PC-9 (cell line): ENCODE results near the gene DLEC1. TPM values are rescaled to one million over a fixed set of nuclear protein-coding genes. Genes with fewer than 3 reads are reported as not detected.

Experiments used
- BruUV-seq: library from RNA; stranded (reverse); fragments of 400-500 nt; replicated peaks from 2 replicates; lab custom pipeline; 2021; lab: Mats Ljungman, UMichigan
- CTCF ChIA-PET: fragments of 300-600 bp; sonication (Branson Sonifier 250); formaldehyde crosslinking; loops from one replicate; lab custom pipeline; 2022; ENCODE audit warnings: antibody characterized with exemption; lab: Charles Lee
- POLR2A ChIA-PET: fragments of 300-600 bp; sonication (Branson Sonifier 250); formaldehyde crosslinking; loops from one replicate; lab custom pipeline; 2022; ENCODE audit warnings: antibody characterized with exemption; ENCODE audit not compliant: unreplicated experiment; lab: Charles Lee
- DNase-seq, 2 experiments: peaks; one replicate each; pipeline versions ENCODE4 v3.0.0 to v3.0.0-alpha.2; 2015 to 2022; ENCODE audit warnings: mixed read lengths in 1 of 2
- H2AFZ ChIP-seq: fragments of 200-600 bp; sonication (generic); 2 replicates; pipeline ENCODE4 v1.8.1; 2017; ENCODE audit warnings: antibody characterized with exemption
- H3F3A ChIP-seq: fragments of 200-600 bp; sonication (generic); 2 replicates; pipeline ENCODE4 v1.8.1; 2017; ENCODE audit warnings: antibody characterized with exemption, mild to moderate bottlenecking, low read depth; ENCODE audit not compliant: insufficient read depth
- H3K27ac ChIP-seq: fragments of 200-600 bp; sonication (generic); 2 replicates; pipeline ENCODE4 v1.6.1; 2016; ENCODE audit warnings: mixed run types
- H3K27me3 ChIP-seq: fragments of 200-600 bp; sonication (generic); 2 replicates; pipeline ENCODE4 v1.6.1; 2016; ENCODE audit warnings: low read depth, mixed run types; ENCODE audit not compliant: insufficient read depth
- H3K36me3 ChIP-seq: fragments of 200-600 bp; sonication (generic); 2 replicates; pipeline ENCODE4 v1.6.1; 2016; ENCODE audit warnings: low read depth, mixed run types
- H3K4me1 ChIP-seq: fragments of 200-600 bp; sonication (generic); replicated peaks from 2 replicates; pipeline ENCODE4 v1.6.1; 2016; ENCODE audit warnings: mixed run types; ENCODE audit not compliant: insufficient read depth
- H3K4me2 ChIP-seq: fragments of 200-600 bp; sonication (generic); 2 replicates; pipeline ENCODE4 v1.6.1; 2017; ENCODE audit warnings: mixed run types
- H3K4me3 ChIP-seq: fragments of 200-600 bp; sonication (generic); 2 replicates; pipeline ENCODE4 v1.6.1; 2016; ENCODE audit warnings: mixed run types
- H3K79me2 ChIP-seq: fragments of 200-600 bp; sonication (generic); 2 replicates; pipeline ENCODE4 v1.6.1; 2017; ENCODE audit warnings: low read depth, mixed run types
- H3K9me2 ChIP-seq: fragments of 200-600 bp; sonication (generic); 2 replicates; pipeline ENCODE4 v1.8.1; 2017; ENCODE audit warnings: mild to moderate bottlenecking; ENCODE audit not compliant: insufficient read depth
- H3K9me3 ChIP-seq: fragments of 200-600 bp; sonication (generic); 2 replicates; pipeline ENCODE4 v1.8.1; 2016; ENCODE audit warnings: low read depth; ENCODE audit not compliant: insufficient read depth
- H4K20me1 ChIP-seq: fragments of 200-600 bp; sonication (generic); 2 replicates; pipeline ENCODE4 v1.8.1; 2017; ENCODE audit not compliant: insufficient read depth
- EZH2 ChIP-seq: fragments of 200-600 bp; sonication (generic); IDR thresholded peaks from 2 replicates; pipeline ENCODE4 v1.8.0; 2017; ENCODE audit warnings: antibody characterized with exemption, low read depth
- intact Hi-C: fragments of 100-400 bp; cut with micrococcal nuclease; formaldehyde crosslinking; loops from one replicate; pipeline ENCODE4 v1.10.0; 2022; ENCODE audit not compliant: unreplicated experiment
- total RNA-seq: library from RNA; stranded (reverse); gene quantifications from 2 replicates; pipeline ENCODE4 v1.2.3, GENCODE V29; 2021
- TF ChIP-seq, protein P1 (sequence below): fragments of 200-600 bp; sonication (generic); conservative IDR thresholded peaks from 2 replicates; pipeline ENCODE4 v1.6.1; 2017; ENCODE audit warnings: mixed run types, antibody characterized with exemption, mild to moderate bottlenecking, moderate library complexity

DLEC1 gene
- total RNA-seq, 1 experiment from 2014 or later = 0.35 TPM

DNA sequence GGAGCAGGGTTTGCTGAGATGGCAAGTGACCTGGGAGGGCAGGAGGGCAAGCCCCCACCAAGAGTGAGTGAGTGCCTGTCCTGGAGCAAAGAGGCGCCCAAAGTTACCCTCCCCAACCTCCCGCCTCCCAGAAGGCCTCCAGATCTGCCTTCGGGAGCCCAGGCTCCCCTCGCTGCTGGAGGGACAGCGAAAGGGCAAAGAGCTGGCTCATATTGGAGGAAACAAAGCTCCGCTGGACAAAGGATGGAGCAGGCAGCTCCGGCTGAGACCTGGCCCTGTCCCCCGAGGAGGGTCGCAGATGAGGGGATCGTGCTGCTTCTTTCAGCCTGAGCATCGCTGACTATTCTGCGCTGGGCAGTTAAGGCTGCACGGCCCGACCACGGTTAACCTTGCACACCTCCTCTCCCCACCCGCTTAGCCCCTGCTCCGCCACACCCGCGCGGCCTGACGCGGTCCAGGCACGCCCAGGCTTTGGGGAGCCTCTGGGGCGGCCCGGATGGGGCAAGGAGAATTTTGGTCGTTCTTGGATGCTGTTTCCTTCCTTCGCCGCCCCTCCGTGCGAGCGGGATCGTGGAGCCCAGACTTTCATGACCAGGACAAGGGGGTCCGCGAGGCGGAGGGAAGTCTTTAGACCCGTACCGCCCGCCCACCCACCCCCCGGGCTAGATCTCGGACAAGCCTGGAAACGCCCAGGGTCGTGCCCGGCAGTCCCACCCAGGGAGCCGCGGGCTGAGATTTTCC, 10.2 kb upstream of the DLEC1 start:
- Histone ChIP-seq H3K4me2 (no peak overlapping the region), H3K36me3 (no peaks in the 10 kb centered on the region), H4K20me1 (no peaks in the 10 kb centered on the region), H3K4me3 (no peak overlapping the region), H3K27me3 (no peaks in the 10 kb centered on the region), H2AFZ (no peak overlapping the region), H3K9me3 (no peaks in the 10 kb centered on the region), H3K9me2 (no peaks in the 10 kb centered on the region), H3F3A (peaks cover 38% of the 10 kb centered on the region), H3K27ac (no peak overlapping the region), H3K4me1 (peaks cover 47% of the 10 kb centered on the region), H3K79me2 (no peaks in the 10 kb centered on the region)
- intact Hi-C loops = no loop called here
- TF ChIP-seq EZH2 = no peak
- TF ChIP-seq, protein P1, sequence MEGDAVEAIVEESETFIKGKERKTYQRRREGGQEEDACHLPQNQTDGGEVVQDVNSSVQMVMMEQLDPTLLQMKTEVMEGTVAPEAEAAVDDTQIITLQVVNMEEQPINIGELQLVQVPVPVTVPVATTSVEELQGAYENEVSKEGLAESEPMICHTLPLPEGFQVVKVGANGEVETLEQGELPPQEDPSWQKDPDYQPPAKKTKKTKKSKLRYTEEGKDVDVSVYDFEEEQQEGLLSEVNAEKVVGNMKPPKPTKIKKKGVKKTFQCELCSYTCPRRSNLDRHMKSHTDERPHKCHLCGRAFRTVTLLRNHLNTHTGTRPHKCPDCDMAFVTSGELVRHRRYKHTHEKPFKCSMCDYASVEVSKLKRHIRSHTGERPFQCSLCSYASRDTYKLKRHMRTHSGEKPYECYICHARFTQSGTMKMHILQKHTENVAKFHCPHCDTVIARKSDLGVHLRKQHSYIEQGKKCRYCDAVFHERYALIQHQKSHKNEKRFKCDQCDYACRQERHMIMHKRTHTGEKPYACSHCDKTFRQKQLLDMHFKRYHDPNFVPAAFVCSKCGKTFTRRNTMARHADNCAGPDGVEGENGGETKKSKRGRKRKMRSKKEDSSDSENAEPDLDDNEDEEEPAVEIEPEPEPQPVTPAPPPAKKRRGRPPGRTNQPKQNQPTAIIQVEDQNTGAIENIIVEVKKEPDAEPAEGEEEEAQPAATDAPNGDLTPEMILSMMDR = no peak
- ChIA-PET POLR2A (interaction anchor here (0.6 kb wide), 2 partner anchors 74 to 182 kb away, joined by 3 to 5 read pairs; no protein-coding TSS in a partner anchor), CTCF (no interaction called here)
- BruUV-seq = no TSS peak
- DNase-seq = no peak

DNA sequence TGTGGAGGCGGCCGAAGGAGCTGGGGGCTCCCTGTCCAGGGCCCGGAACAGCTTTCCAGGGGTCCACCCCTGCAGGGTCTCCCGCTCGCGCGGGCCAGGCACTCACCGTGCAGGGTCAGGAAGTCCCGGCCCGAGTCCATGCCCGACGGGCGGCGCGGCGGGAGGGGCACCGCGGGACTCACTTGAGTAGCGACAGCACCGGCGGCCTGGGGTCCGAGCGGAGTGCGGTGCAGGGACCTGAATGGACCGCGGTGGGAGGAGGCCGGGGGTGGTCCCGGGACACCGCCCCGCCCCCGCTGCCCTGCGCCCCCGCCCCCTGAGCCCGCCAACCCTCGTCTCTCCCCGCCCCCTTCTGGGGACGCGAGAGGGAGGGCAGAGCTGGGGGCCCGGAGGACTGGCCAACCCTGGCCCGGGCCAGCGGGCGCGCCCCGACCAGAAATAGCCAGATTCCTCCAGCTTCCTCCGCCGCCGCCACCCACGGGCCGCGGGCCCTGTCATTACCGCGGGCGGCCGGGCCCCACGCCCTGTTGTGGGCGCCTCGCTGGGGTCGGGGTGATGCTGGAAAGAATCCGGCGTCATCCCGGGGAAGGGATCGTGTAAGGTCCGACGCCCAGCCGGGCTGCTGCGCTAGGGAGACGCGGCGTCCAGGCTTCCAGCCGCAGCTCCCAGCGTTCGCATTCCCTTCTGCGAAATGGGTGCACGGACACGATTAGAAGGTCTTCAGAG, 9.4 kb upstream of the DLEC1 start, which contains the start of gene PLCD1:
PLCD1 (minus strand) TSS at position 243 of the 726 bp plus-strand sequence; CDS start at position 140, 103 bp downstream.
- POLR2A ChIA-PET = interaction anchor here (0.6 kb wide), 2 partner anchors 73 to 183 kb away, joined by 3 to 5 read pairs; no protein-coding TSS in a partner anchor
- Histone ChIP-seq H3K27ac (peak within 1 kb of the TSS; percentile 87), H3K36me3 (no peaks in the 10 kb centered on the region), H3K4me1 (peaks cover 47% of the 10 kb centered on the region), H3K9me2 (no peaks in the 10 kb centered on the region), H4K20me1 (no peaks in the 10 kb centered on the region), H2AFZ (peak within 1 kb of the TSS; percentile 54; the same call in 1 of the 2 replicates), H3K4me2 (peak within 1 kb of the TSS; percentile 71), H3K9me3 (no peaks in the 10 kb centered on the region), H3F3A (peaks cover 36% of the 10 kb centered on the region), H3K27me3 (no peaks in the 10 kb centered on the region), H3K4me3 (no peak within 1 kb of the TSS), H3K79me2 (no peaks in the 10 kb centered on the region)
- CTCF ChIA-PET = interaction anchor here (0.6 kb wide), 1 partner anchor 12 kb away, joined by 6 read pairs; no protein-coding TSS in a partner anchor
- BruUV-seq = no TSS peak
- peak in 1 of 2 experiments; percentile 64 for DNase-seq
- intact Hi-C loops = no loop called here
- TF ChIP-seq, protein P1 = no peak
- TF ChIP-seq EZH2 = no peak
